Measurements from ENCODE around the gene TRIM25.

Gene TRIM25

GRCh38 chr17:56937687-56938086 lies 23.8 kb upstream of the TRIM25 start:
- Histone ChIP-seq H3K27ac (ENCODE audit: low read depth, low read length) (no peak overlapping the region), H3K36me3 (ENCODE audit: insufficient read depth, low read length) (peaks cover 40% of the 10 kb centered on the region), H3K9ac (ENCODE audit: low read length) (no peak overlapping the region), H3K4me1 (ENCODE audit: insufficient read depth, low read length) (no peaks in the 10 kb centered on the region), H3K4me3 (ENCODE audit: low read depth in 1 of 2, low read length in 2 of 2) (no peak overlapping the region), H3K9me3 (ENCODE audit: low read length) (no peaks in the 10 kb centered on the region), H3K27me3 (ENCODE audit: control insufficient read depth in 1 of 2, insufficient read depth in 2 of 2, low read length in 2 of 2) (no peaks in the 10 kb centered on the region)

GRCh38 chr17:56936697-56937322 lies 23.0 kb upstream of the TRIM25 start:
- Histone ChIP-seq H3K9ac (ENCODE audit: low read length) (no peak overlapping the region), H3K9me3 (ENCODE audit: low read length) (no peaks in the 10 kb centered on the region), H3K4me3 (ENCODE audit: low read depth in 1 of 2, low read length in 2 of 2) (no peak overlapping the region), H3K27ac (ENCODE audit: low read depth, low read length) (no peak overlapping the region), H3K4me1 (ENCODE audit: insufficient read depth, low read length) (no peaks in the 10 kb centered on the region), H3K36me3 (ENCODE audit: insufficient read depth, low read length) (peaks cover 32% of the 10 kb centered on the region), H3K27me3 (ENCODE audit: control insufficient read depth in 1 of 2, insufficient read depth in 2 of 2, low read length in 2 of 2) (no peaks in the 10 kb centered on the region)

- Histone ChIP-seq H3K9ac (ENCODE audit: low read length) (no peak overlapping the region), H3K27me3 (ENCODE audit: control insufficient read depth in 1 of 2, insufficient read depth in 2 of 2, low read length in 2 of 2) (no peaks in the 10 kb centered on the region), H3K4me3 (ENCODE audit: low read depth in 1 of 2, low read length in 2 of 2) (no peak overlapping the region), H3K9me3 (ENCODE audit: low read length) (no peaks in the 10 kb centered on the region), H3K27ac (ENCODE audit: low read depth, low read length) (no peak overlapping the region), H3K4me1 (ENCODE audit: insufficient read depth, low read length) (no peaks in the 10 kb centered on the region), H3K36me3 (ENCODE audit: insufficient read depth, low read length) (peaks cover 24% of the 10 kb centered on the region)
Observed at GRCh38 chr17:56935461-56935860, 21.6 kb upstream of the TRIM25 start.

- Histone ChIP-seq H3K27ac (ENCODE audit: low read depth, low read length) (no peak overlapping the region), H3K9ac (ENCODE audit: low read length) (no peak overlapping the region), H3K4me1 (ENCODE audit: insufficient read depth, low read length) (no peaks in the 10 kb centered on the region), H3K36me3 (ENCODE audit: insufficient read depth, low read length) (peaks cover 24% of the 10 kb centered on the region), H3K27me3 (ENCODE audit: control insufficient read depth in 1 of 2, insufficient read depth in 2 of 2, low read length in 2 of 2) (no peaks in the 10 kb centered on the region), H3K4me3 (ENCODE audit: low read depth in 1 of 2, low read length in 2 of 2) (no peak overlapping the region), H3K9me3 (ENCODE audit: low read length) (no peaks in the 10 kb centered on the region)
Observed at GRCh38 chr17:56934280-56934679, 20.4 kb upstream of the TRIM25 start.

- Histone ChIP-seq H3K27me3 (ENCODE audit: control insufficient read depth in 1 of 2, insufficient read depth in 2 of 2, low read length in 2 of 2) (no peaks in the 10 kb centered on the region), H3K9ac (ENCODE audit: low read length) (no peak overlapping the region), H3K4me1 (ENCODE audit: insufficient read depth, low read length) (no peaks in the 10 kb centered on the region), H3K36me3 (ENCODE audit: insufficient read depth, low read length) (peaks cover 24% of the 10 kb centered on the region), H3K4me3 (ENCODE audit: low read depth in 1 of 2, low read length in 2 of 2) (no peak overlapping the region), H3K9me3 (ENCODE audit: low read length) (no peaks in the 10 kb centered on the region), H3K27ac (ENCODE audit: low read depth, low read length) (no peak overlapping the region)
Observed at GRCh38 chr17:56933868-56934267, 20.0 kb upstream of the TRIM25 start.

- H3K4me1 ChIP-seq (ENCODE audit: insufficient read depth, low read length) = no peaks in the 10 kb centered on the region
- H3K9me3 ChIP-seq (ENCODE audit: low read length) = no peaks in the 10 kb centered on the region
- peaks cover 20% of the 10 kb centered on the region for H3K36me3 ChIP-seq (ENCODE audit: insufficient read depth, low read length)
- no peak overlapping the region for H3K9ac ChIP-seq (ENCODE audit: low read length)
- no peaks in the 10 kb centered on the region for H3K27me3 ChIP-seq (ENCODE audit: control insufficient read depth in 1 of 2, insufficient read depth in 2 of 2, low read length in 2 of 2)
- H3K27ac ChIP-seq (ENCODE audit: low read depth, low read length) = no peak overlapping the region
- no peak overlapping the region for H3K4me3 ChIP-seq (ENCODE audit: low read depth in 1 of 2, low read length in 2 of 2)
Observed at GRCh38 chr17:56933151-56933745, 19.4 kb upstream of the TRIM25 start.

- H3K9ac ChIP-seq (ENCODE audit: low read length) = no peak overlapping the region
- H3K9me3 ChIP-seq (ENCODE audit: low read length) = no peaks in the 10 kb centered on the region
- H3K27ac ChIP-seq (ENCODE audit: low read depth, low read length) = no peak overlapping the region
- no peak overlapping the region for H3K4me3 ChIP-seq (ENCODE audit: low read depth in 1 of 2, low read length in 2 of 2)
- no peaks in the 10 kb centered on the region for H3K4me1 ChIP-seq (ENCODE audit: insufficient read depth, low read length)
- no peaks in the 10 kb centered on the region for H3K27me3 ChIP-seq (ENCODE audit: control insufficient read depth in 1 of 2, insufficient read depth in 2 of 2, low read length in 2 of 2)
- H3K36me3 ChIP-seq (ENCODE audit: insufficient read depth, low read length) = peaks cover 6% of the 10 kb centered on the region
Observed at GRCh38 chr17:56930739-56931337, 17.0 kb upstream of the TRIM25 start.

- no peaks in the 10 kb centered on the region for H3K9me3 ChIP-seq (ENCODE audit: low read length)
- no peaks in the 10 kb centered on the region for H3K4me1 ChIP-seq (ENCODE audit: insufficient read depth, low read length)
- peaks cover 3% of the 10 kb centered on the region for H3K36me3 ChIP-seq (ENCODE audit: insufficient read depth, low read length)
- H3K4me3 ChIP-seq (ENCODE audit: low read depth in 1 of 2, low read length in 2 of 2) = no peak overlapping the region
- H3K27me3 ChIP-seq (ENCODE audit: control insufficient read depth in 1 of 2, insufficient read depth in 2 of 2, low read length in 2 of 2) = no peaks in the 10 kb centered on the region
- no peak overlapping the region for H3K27ac ChIP-seq (ENCODE audit: low read depth, low read length)
- H3K9ac ChIP-seq (ENCODE audit: low read length) = no peak overlapping the region
Observed at GRCh38 chr17:56929362-56929969, 15.6 kb upstream of the TRIM25 start.

- no peaks in the 10 kb centered on the region for H3K27me3 ChIP-seq (ENCODE audit: control insufficient read depth in 1 of 2, insufficient read depth in 2 of 2, low read length in 2 of 2)
- no peak overlapping the region for H3K9ac ChIP-seq (ENCODE audit: low read length)
- no peak overlapping the region for H3K4me3 ChIP-seq (ENCODE audit: low read depth in 1 of 2, low read length in 2 of 2)
Observed at GRCh38 chr17:56928586-56928985, 14.7 kb upstream of the TRIM25 start.

GRCh38 chr17:56926704-56927103 lies 12.9 kb upstream of the TRIM25 start:
- Histone ChIP-seq H3K4me3 (ENCODE audit: low read depth in 1 of 2, low read length in 2 of 2) (no peak overlapping the region), H3K4me1 (ENCODE audit: insufficient read depth, low read length) (no peaks in the 10 kb centered on the region), H3K9ac (ENCODE audit: low read length) (no peak overlapping the region), H3K9me3 (ENCODE audit: low read length) (no peaks in the 10 kb centered on the region), H3K27me3 (ENCODE audit: control insufficient read depth in 1 of 2, insufficient read depth in 2 of 2, low read length in 2 of 2) (no peaks in the 10 kb centered on the region), H3K36me3 (ENCODE audit: insufficient read depth, low read length) (no peaks in the 10 kb centered on the region), H3K27ac (ENCODE audit: low read depth, low read length) (no peak overlapping the region)

More at GRCh38 chr17:56928586-56928985, 14.7 kb upstream of the TRIM25 start:
- H3K4me1 ChIP-seq (ENCODE audit: insufficient read depth, low read length) = no peaks in the 10 kb centered on the region
- no peaks in the 10 kb centered on the region for H3K9me3 ChIP-seq (ENCODE audit: low read length)
- H3K36me3 ChIP-seq (ENCODE audit: insufficient read depth, low read length) = no peaks in the 10 kb centered on the region
- no peak overlapping the region for H3K27ac ChIP-seq (ENCODE audit: low read depth, low read length)

- Histone ChIP-seq H3K9ac (ENCODE audit: low read length) (no peak overlapping the region), H3K36me3 (ENCODE audit: insufficient read depth, low read length) (no peaks in the 10 kb centered on the region), H3K27me3 (ENCODE audit: control insufficient read depth in 1 of 2, insufficient read depth in 2 of 2, low read length in 2 of 2) (no peaks in the 10 kb centered on the region), H3K9me3 (ENCODE audit: low read length) (no peaks in the 10 kb centered on the region), H3K4me1 (ENCODE audit: insufficient read depth, low read length) (no peaks in the 10 kb centered on the region), H3K27ac (ENCODE audit: low read depth, low read length) (no peak overlapping the region), H3K4me3 (ENCODE audit: low read depth in 1 of 2, low read length in 2 of 2) (no peak overlapping the region)
Observed at GRCh38 chr17:56926270-56926669, 12.4 kb upstream of the TRIM25 start.
